Cardiac muscle cell (in vitro differentiated cells and primary cell): ENCODE measurements around the gene ALDH1L1. TPM values are rescaled to one million over a fixed set of nuclear protein-coding genes. Genes with fewer than 3 reads are reported as not detected.
A peak's percentile ranks its signal among the peaks of the same experiment; 100 is the strongest.

Source experiments
- DNase-seq, 2 donors: peaks; one replicate each; pipeline versions ENCODE4 v3.0.0 to v3.0.0-alpha.2; 2010 to 2017; ENCODE audit warnings: low read depth in 1 of 2, low spot score in 1 of 2
- H3K27ac ChIP-seq: fragments of 200-600 bp; sonication (generic); 2 replicates; pipeline ENCODE4 v1.5.1; 2016
- H3K27me3 ChIP-seq: fragments of 200-600 bp; sonication (generic); 2 replicates; pipeline ENCODE4 v1.6.0; 2016; ENCODE audit warnings: control low read depth
- H3K36me3 ChIP-seq: fragments of 200-600 bp; sonication (generic); 2 replicates; pipeline ENCODE4 v1.5.1; 2016; ENCODE audit warnings: control low read depth
- H3K4me1 ChIP-seq: fragments of 200-600 bp; sonication (generic); 2 replicates; pipeline ENCODE4 v1.8.1; 2017; ENCODE audit warnings: low read depth, mild to moderate bottlenecking, mixed run types
- H3K4me3 ChIP-seq: fragments of 200-600 bp; sonication (generic); 2 replicates; pipeline ENCODE4 v1.5.1; 2016; ENCODE audit warnings: mild to moderate bottlenecking
- H3K9me3 ChIP-seq: fragments of 200-600 bp; sonication (generic); 2 replicates; pipeline ENCODE4 v1.5.1; 2017; ENCODE audit warnings: low read depth, mild to moderate bottlenecking, control low read depth
- polyA plus RNA-seq: library from polyadenylated mRNA; unstranded; fragments of >200 nt; fragmentation: Nextera tagmentation; extraction: Ambion mirVana; gene quantifications from 2 replicates; pipeline ENCODE4 v1.2.1, GENCODE V29; 2016
- total RNA-seq: library from RNA; depleted of rRNA; stranded (reverse); fragments of >200 nt; gene quantifications from 2 replicates; pipeline ENCODE4 v1.2.3, GENCODE V29; 2016
- TF ChIP-seq, protein P1 (sequence below): IDR thresholded peaks from 2 replicates; pipeline ENCODE4 v1.5.1; 2012; ENCODE audit warnings: low read depth, mild to moderate bottlenecking, low read length

Gene ALDH1L1
- total and polyA plus RNA-seq, 2 experiments from 2014 or later = 0.98 to 2.6 TPM

DNA sequence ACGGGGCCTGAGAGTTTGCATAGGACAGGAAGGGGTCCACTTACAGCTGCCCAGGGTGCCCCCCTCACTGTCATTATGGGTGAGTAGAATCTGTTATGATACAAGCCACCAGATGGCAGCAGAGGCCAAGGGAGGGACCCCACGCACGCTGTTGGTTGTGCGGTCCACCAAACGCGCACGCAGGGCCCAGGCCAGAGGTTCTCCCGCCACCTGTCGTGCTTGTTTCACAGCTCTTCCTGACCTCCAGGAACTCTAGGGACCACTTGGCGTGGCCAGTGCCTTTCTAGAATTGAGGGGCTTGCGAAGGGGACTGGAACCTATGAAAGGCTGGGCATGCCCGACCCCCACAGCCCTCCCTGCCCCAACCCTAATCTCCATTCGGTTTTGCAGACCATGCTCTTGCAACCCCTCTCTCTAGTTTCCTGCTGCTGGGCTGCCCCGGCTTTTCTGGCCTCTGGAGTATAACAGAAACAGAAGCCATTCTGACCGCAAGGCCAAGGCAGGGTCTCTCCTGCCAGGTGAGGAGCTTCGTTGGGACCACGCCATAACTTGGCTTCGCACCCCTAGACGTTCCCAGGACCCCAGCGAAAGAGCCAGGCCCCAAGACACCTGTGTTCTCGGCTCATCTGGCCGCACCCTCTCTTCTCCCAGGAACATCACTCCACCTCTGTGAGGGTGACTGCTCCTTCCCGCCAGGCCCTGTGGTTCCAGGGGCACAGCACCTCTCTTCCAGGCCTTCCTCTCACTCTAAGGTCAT, 46.0 kb downstream of the ALDH1L1 start:
- DNase-seq = peak; percentile 68 to 82
- Histone ChIP-seq H3K4me3 (no peak overlapping the region), H3K27me3 (no peaks in the 10 kb centered on the region), H3K4me1 (no peaks in the 10 kb centered on the region), H3K9me3 (no peaks in the 10 kb centered on the region), H3K27ac (no peak overlapping the region), H3K36me3 (no peaks in the 10 kb centered on the region)
- TF ChIP-seq, protein P1, sequence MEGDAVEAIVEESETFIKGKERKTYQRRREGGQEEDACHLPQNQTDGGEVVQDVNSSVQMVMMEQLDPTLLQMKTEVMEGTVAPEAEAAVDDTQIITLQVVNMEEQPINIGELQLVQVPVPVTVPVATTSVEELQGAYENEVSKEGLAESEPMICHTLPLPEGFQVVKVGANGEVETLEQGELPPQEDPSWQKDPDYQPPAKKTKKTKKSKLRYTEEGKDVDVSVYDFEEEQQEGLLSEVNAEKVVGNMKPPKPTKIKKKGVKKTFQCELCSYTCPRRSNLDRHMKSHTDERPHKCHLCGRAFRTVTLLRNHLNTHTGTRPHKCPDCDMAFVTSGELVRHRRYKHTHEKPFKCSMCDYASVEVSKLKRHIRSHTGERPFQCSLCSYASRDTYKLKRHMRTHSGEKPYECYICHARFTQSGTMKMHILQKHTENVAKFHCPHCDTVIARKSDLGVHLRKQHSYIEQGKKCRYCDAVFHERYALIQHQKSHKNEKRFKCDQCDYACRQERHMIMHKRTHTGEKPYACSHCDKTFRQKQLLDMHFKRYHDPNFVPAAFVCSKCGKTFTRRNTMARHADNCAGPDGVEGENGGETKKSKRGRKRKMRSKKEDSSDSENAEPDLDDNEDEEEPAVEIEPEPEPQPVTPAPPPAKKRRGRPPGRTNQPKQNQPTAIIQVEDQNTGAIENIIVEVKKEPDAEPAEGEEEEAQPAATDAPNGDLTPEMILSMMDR = peak; percentile 75

DNA sequence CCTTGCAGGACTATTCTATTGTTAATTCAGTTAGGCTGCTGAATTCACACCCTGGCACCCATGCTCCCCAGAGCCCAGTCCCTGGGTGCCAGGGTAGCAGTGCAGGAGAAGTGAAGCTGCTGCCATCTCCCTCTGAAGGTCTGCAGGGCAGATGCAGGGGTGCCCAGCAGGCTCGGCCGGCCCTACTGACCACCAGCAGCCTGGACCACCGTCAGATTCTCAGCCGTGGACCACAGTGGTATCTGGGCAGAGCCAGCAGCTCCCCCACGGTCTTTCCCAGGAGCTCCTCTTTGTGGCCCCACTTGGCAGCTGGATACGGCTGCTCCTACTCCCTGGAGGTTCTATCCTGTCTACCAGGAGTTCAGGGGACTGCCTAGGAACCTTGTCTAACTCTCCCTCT, 46.8 kb downstream of the ALDH1L1 start:
- Histone ChIP-seq H3K36me3 (no peaks in the 10 kb centered on the region), H3K27me3 (no peaks in the 10 kb centered on the region), H3K9me3 (no peaks in the 10 kb centered on the region), H3K4me1 (no peaks in the 10 kb centered on the region), H3K4me3 (no peak overlapping the region), H3K27ac (no peak overlapping the region)
- TF ChIP-seq, protein P1 = no peak
- no peak for DNase-seq

DNA sequence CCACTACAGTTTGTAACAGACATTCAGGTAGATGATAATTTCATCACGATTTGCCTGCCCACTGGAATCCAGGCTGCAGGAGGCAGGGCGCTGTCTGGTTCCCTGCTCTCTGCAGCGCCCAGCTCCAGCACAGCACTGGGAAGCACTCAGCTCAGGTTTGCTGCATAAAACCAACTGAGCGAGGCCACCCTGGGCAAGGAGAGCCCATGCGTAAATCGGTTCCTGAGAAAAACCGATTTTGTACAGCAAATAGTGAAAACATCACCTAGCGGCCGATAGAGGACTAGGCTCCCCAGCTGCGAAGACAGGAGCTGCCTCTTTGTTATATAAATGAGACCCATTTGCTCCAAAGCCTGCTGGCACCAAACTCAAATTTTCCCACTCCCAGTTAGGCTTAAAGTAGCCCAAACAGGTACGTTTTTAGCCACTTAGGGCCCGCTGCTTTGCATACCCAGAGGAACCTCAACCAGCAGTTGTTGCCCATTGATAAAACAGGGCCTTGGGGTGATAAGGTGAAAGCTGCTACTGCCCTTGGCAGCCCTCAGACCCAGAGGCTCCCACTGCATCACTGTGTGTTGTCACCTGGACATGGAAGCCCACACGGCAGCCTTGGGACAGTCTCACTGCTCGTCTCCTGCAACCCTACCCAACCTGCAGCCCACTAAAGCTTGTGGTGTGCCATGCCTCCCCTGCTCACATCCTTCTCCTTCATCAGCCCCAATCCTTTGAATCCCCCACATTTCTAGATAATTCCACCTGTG, 47.5 kb downstream of the ALDH1L1 start:
- no peak overlapping the region for H3K4me3 ChIP-seq
- no peaks in the 10 kb centered on the region for H3K9me3 ChIP-seq
- H3K27me3 ChIP-seq = no peaks in the 10 kb centered on the region
- no peak overlapping the region for H3K27ac ChIP-seq
- TF ChIP-seq, protein P1 = peak; percentile 56
- peak; percentile 23 to 33 for DNase-seq
- no peaks in the 10 kb centered on the region for H3K36me3 ChIP-seq
- no peaks in the 10 kb centered on the region for H3K4me1 ChIP-seq

DNA sequence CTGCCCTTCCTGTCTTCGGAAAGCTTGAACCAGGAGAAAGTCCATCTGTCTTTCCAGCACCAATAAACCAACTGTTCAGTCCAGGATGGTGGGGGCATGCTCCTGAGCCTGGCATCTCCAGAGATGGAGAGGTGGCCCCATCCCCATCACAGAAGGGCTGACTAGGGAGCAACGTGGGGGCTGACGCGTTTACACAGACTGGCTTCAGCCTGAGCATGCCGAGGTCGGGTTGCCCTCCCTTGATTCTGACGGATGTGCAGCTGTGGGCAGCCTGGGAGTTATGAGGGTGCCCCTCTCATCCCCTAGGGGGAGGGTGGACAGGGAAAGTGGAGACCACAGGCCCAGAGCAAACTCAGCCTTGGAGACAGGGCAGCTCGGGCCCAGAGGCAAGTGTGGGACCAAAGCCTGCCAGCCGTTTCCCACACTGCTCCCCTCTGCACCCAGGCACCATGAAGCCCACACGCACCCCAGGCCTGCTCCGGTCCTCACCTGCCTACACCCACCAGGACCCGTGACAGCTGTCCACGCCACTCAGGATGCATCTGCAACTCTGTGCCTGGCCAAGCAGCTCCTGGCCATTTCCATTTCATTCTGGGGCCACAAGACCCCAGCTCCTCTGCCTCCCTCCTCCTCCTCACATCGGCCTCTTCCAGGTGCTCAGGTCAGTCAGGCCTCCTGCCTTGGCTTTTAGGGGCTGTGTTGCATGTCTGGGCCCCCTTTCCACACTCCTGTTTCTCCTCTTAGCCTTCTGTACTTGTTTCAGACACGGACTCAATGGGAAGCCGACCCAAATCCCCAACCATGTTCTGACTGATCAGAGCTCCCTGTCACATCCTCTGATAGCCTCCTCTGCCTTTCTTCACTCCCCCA, 48.3 kb downstream of the ALDH1L1 start:
- H3K36me3 ChIP-seq = no peaks in the 10 kb centered on the region
- TF ChIP-seq, protein P1 = no peak
- H3K9me3 ChIP-seq = no peaks in the 10 kb centered on the region
- H3K27me3 ChIP-seq = no peaks in the 10 kb centered on the region
- no peak overlapping the region for H3K27ac ChIP-seq
- H3K4me3 ChIP-seq = no peak overlapping the region
- H3K4me1 ChIP-seq = no peaks in the 10 kb centered on the region
- DNase-seq = no peak

DNA sequence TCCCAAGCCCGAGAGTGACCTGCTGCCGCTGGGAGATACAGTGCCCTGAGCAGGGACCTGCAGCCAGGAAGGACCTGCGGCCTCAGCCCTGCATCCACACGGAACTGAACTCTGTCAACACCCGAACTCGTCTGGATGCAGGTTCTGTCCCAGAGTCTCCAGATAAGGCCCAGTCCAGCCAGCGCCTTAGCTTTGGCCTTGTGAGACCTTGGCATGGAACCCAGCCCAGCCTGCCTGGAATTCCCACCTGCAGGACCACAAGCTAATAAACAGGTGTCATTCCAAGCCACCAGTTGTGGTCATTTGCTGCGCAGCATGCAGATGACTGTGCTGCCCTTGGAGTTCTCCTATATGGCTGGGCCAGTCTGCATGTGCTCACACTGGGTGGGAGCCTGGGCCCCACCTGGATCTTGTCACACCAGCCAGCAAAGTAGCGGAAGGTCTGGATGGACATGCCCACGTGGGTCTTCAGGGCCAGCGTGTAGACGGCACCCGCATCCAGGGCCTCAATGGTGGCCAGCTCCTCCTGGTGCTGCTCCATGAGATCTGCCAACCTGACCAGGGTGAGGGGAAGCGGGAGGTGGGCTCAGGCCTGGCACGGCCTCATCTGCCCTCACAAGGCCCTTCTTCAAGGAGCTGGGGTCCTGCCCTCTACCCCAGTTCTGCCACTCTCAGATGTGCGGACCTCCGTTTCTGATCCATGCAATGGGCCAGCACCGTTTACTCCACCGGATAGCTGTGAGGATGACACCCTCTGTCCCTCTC, 49.2 kb downstream of the ALDH1L1 start:
- Histone ChIP-seq H3K4me3 (no peak overlapping the region), H3K9me3 (no peaks in the 10 kb centered on the region), H3K4me1 (no peaks in the 10 kb centered on the region), H3K27me3 (no peaks in the 10 kb centered on the region), H3K27ac (no peak overlapping the region), H3K36me3 (no peaks in the 10 kb centered on the region)
- TF ChIP-seq, protein P1 = no peak
- DNase-seq = no peak
